WTC11 (cell line): ENCODE data around the gene MAGI3. TPM values are rescaled to one million over a fixed set of nuclear protein-coding genes. Genes with fewer than 3 reads are reported as not detected.

Source experiments
- ATAC-seq: fragments of 200-7000 bp; cut with Tn5 transposase; 2 replicates; pipeline ENCODE4 v1.10.0; 2021; ENCODE audit warnings: mild to moderate bottlenecking, moderate library complexity
- CTCF ChIA-PET: fragments of 300-600 bp; sonication (Branson Sonifier 250); formaldehyde crosslinking; loops from one replicate; lab custom pipeline; 2021; ENCODE audit warnings: antibody characterized with exemption; lab: Charles Lee
- POLR2A ChIA-PET: fragments of 350-600 bp; sonication (Branson Sonifier 250); formaldehyde crosslinking; loops from one replicate; lab custom pipeline; 2021; ENCODE audit warnings: antibody characterized with exemption; lab: Charles Lee
- DNase-seq: peaks from one replicate; pipeline ENCODE4 v3.0.0; 2021; ENCODE audit warnings: low spot score
- H3K27ac Mint-ChIP-seq: 2 replicates; pipeline ENCODE4 v1.8.0; 2021; ENCODE audit warnings: mixed read lengths
- H3K27me3 Mint-ChIP-seq: 2 replicates; pipeline ENCODE4 v1.8.0; 2021; ENCODE audit warnings: low read depth, mild to moderate bottlenecking, moderate library complexity, mixed read lengths
- H3K36me3 Mint-ChIP-seq: 2 replicates; pipeline ENCODE4 v1.8.0; 2021; ENCODE audit warnings: mixed read lengths
- H3K4me1 Mint-ChIP-seq: 2 replicates; pipeline ENCODE4 v1.8.0; 2022; ENCODE audit warnings: mixed read lengths
- H3K4me3 Mint-ChIP-seq: 2 replicates; pipeline ENCODE4 v1.8.0; 2021; ENCODE audit warnings: mild to moderate bottlenecking, moderate library complexity, mixed read lengths
- H3K9me3 Mint-ChIP-seq: 2 replicates; pipeline ENCODE4 v1.8.0; 2021; ENCODE audit warnings: mixed read lengths
- CREM ChIP-seq: sonication (generic); formaldehyde crosslinking; IDR thresholded peaks from 2 replicates; pipeline ENCODE4 v1.8.1; 2022; ENCODE audit warnings: mild to moderate bottlenecking, missing genetic modification reagents, moderate library complexity
- ELF4 ChIP-seq: sonication (generic); formaldehyde crosslinking; IDR thresholded peaks from 2 replicates; pipeline ENCODE4 v1.8.1; 2022; ENCODE audit warnings: low read depth, mild to moderate bottlenecking, moderate library complexity, missing genetic modification reagents
- FOXK1 ChIP-seq: sonication (generic); formaldehyde crosslinking; IDR thresholded peaks from 2 replicates; pipeline ENCODE4 v1.8.0; 2022; ENCODE audit warnings: mild to moderate bottlenecking, moderate library complexity, missing genetic modification reagents
- HMGA2 ChIP-seq: fragments of 250-450 bp; sonication (Bioruptor Pico); IDR thresholded peaks from 2 replicates; pipeline ENCODE4 v1.4.0; 2021; ENCODE audit warnings: mild to moderate bottlenecking, moderate library complexity
- NR3C1 ChIP-seq: sonication (generic); formaldehyde crosslinking; conservative IDR thresholded peaks from 2 replicates; pipeline ENCODE4 v1.8.1; 2023; ENCODE audit warnings: low read depth, mild to moderate bottlenecking, missing genetic modification reagents
- SOX15 ChIP-seq: fragments of 250-450 bp; sonication (Bioruptor Pico); IDR thresholded peaks from 2 replicates; pipeline ENCODE4 v1.9.0; 2021; ENCODE audit warnings: mild to moderate bottlenecking
- TEAD4 ChIP-seq: sonication (generic); formaldehyde crosslinking; IDR thresholded peaks from 2 replicates; pipeline ENCODE4 v1.8.0; 2022; ENCODE audit warnings: mild to moderate bottlenecking, missing genetic modification reagents
- ZMAT4 ChIP-seq: fragments of 250-450 bp; sonication (Bioruptor Pico); IDR thresholded peaks from 2 replicates; pipeline ENCODE4 v1.9.0; 2021; ENCODE audit warnings: mild to moderate bottlenecking
- ZNF219 ChIP-seq: sonication (generic); formaldehyde crosslinking; IDR thresholded peaks from 2 replicates; pipeline ENCODE4 v1.8.0; 2023; ENCODE audit warnings: missing genetic modification reagents, mild to moderate bottlenecking, borderline replicate concordance
- total RNA-seq: library from RNA; stranded (reverse); gene quantifications from 3 replicates; pipeline ENCODE4 v1.2.3, GENCODE V29; 2021
- TF ChIP-seq, protein P1 (sequence below): sonication (generic); formaldehyde crosslinking; IDR thresholded peaks from 2 replicates; pipeline ENCODE4 v1.8.0; 2022; ENCODE audit warnings: mild to moderate bottlenecking, missing genetic modification reagents
- TF ChIP-seq, protein P2 (sequence below): fragments of 200-600 bp; IDR thresholded peaks from 2 replicates; pipeline ENCODE4 v1.8.0; 2022; ENCODE audit warnings: antibody characterized with exemption
- TF ChIP-seq, protein P3 (sequence below): sonication (generic); formaldehyde crosslinking; IDR thresholded peaks from 2 replicates; pipeline ENCODE4 v1.8.1; 2022; ENCODE audit warnings: low read depth, mild to moderate bottlenecking, moderate library complexity, missing genetic modification reagents, borderline replicate concordance
- TF ChIP-seq, protein P4 (sequence below): fragments of 250-450 bp; sonication (Bioruptor Pico); IDR thresholded peaks from 2 replicates; pipeline ENCODE4 v1.9.0; 2021; ENCODE audit warnings: mild to moderate bottlenecking
- TF ChIP-seq, protein P5 (sequence below): sonication (generic); formaldehyde crosslinking; IDR thresholded peaks from 2 replicates; pipeline ENCODE4 v1.8.0; 2022; ENCODE audit warnings: mild to moderate bottlenecking, missing genetic modification reagents
- TF ChIP-seq, protein P6 (sequence below): sonication (generic); formaldehyde crosslinking; IDR thresholded peaks from 2 replicates; pipeline ENCODE4 v1.8.0; 2022; ENCODE audit warnings: missing genetic modification reagents
- TF ChIP-seq, protein P7 (sequence below): sonication (generic); formaldehyde crosslinking; IDR thresholded peaks from 2 replicates; pipeline ENCODE4 v1.8.1; 2022; ENCODE audit warnings: missing genetic modification reagents, borderline replicate concordance
- TF ChIP-seq, protein P8 (sequence below): sonication (generic); formaldehyde crosslinking; conservative IDR thresholded peaks from 2 replicates; pipeline ENCODE4 v1.8.1; 2023; ENCODE audit warnings: mild to moderate bottlenecking, low read depth, missing genetic modification reagents, moderate library complexity

The MAGI3 gene
- total RNA-seq, 1 experiment from 2014 or later: 9.7 TPM

DNA sequence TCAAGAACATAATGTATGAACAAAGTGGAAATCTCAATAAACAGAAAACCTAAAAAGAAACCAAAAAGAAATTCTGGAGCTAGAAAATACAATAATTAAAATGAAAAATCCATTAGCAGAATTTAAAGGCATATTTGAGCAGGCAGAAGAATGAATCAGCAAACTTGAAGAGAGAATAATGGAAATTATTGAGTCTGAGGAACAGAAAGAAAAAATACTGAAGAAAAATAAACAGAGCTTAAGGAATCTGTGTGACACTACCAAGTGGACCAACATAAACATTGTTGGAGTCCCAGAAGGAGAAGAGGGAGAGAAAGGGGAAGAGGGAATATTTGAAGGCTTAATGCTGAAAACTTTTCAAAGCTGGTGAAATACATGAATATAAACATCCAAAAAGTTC lies 54.5 kb downstream of the MAGI3 start:
- CTCF ChIA-PET: no interaction called here

GRCh38 chr1:113451710-113452109 lies 61.4 kb downstream of the MAGI3 start:
- Mint-ChIP-seq H3K36me3 (no peaks in the 10 kb centered on the region), H3K9me3 (peaks cover 12% of the 10 kb centered on the region), H3K27me3 (no peaks in the 10 kb centered on the region), H3K4me3 (no peak overlapping the region), H3K27ac (no peak overlapping the region), H3K4me1 (peaks cover 4% of the 10 kb centered on the region)
- DNase-seq: no peak
- ChIA-PET CTCF (no interaction called here), POLR2A (no interaction called here)
- no peak for ATAC-seq
- TF ChIP-seq, protein P1, sequence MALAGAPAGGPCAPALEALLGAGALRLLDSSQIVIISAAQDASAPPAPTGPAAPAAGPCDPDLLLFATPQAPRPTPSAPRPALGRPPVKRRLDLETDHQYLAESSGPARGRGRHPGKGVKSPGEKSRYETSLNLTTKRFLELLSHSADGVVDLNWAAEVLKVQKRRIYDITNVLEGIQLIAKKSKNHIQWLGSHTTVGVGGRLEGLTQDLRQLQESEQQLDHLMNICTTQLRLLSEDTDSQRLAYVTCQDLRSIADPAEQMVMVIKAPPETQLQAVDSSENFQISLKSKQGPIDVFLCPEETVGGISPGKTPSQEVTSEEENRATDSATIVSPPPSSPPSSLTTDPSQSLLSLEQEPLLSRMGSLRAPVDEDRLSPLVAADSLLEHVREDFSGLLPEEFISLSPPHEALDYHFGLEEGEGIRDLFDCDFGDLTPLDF (CRISPR knock-in tag): no peak
- TF ChIP-seq, protein P2, sequence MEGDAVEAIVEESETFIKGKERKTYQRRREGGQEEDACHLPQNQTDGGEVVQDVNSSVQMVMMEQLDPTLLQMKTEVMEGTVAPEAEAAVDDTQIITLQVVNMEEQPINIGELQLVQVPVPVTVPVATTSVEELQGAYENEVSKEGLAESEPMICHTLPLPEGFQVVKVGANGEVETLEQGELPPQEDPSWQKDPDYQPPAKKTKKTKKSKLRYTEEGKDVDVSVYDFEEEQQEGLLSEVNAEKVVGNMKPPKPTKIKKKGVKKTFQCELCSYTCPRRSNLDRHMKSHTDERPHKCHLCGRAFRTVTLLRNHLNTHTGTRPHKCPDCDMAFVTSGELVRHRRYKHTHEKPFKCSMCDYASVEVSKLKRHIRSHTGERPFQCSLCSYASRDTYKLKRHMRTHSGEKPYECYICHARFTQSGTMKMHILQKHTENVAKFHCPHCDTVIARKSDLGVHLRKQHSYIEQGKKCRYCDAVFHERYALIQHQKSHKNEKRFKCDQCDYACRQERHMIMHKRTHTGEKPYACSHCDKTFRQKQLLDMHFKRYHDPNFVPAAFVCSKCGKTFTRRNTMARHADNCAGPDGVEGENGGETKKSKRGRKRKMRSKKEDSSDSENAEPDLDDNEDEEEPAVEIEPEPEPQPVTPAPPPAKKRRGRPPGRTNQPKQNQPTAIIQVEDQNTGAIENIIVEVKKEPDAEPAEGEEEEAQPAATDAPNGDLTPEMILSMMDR: no peak
- TF ChIP-seq, protein P3, sequence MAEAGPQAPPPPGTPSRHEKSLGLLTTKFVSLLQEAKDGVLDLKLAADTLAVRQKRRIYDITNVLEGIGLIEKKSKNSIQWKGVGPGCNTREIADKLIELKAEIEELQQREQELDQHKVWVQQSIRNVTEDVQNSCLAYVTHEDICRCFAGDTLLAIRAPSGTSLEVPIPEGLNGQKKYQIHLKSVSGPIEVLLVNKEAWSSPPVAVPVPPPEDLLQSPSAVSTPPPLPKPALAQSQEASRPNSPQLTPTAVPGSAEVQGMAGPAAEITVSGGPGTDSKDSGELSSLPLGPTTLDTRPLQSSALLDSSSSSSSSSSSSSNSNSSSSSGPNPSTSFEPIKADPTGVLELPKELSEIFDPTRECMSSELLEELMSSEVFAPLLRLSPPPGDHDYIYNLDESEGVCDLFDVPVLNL: no peak
- TF ChIP-seq, protein P4, sequence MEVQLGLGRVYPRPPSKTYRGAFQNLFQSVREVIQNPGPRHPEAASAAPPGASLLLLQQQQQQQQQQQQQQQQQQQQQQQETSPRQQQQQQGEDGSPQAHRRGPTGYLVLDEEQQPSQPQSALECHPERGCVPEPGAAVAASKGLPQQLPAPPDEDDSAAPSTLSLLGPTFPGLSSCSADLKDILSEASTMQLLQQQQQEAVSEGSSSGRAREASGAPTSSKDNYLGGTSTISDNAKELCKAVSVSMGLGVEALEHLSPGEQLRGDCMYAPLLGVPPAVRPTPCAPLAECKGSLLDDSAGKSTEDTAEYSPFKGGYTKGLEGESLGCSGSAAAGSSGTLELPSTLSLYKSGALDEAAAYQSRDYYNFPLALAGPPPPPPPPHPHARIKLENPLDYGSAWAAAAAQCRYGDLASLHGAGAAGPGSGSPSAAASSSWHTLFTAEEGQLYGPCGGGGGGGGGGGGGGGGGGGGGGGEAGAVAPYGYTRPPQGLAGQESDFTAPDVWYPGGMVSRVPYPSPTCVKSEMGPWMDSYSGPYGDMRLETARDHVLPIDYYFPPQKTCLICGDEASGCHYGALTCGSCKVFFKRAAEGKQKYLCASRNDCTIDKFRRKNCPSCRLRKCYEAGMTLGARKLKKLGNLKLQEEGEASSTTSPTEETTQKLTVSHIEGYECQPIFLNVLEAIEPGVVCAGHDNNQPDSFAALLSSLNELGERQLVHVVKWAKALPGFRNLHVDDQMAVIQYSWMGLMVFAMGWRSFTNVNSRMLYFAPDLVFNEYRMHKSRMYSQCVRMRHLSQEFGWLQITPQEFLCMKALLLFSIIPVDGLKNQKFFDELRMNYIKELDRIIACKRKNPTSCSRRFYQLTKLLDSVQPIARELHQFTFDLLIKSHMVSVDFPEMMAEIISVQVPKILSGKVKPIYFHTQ (CRISPR knock-in tag): no peak
- no peak for TF ChIP-seq HMGA2 (CRISPR knock-in tag)
- TF ChIP-seq NR3C1: no peak
- TF ChIP-seq, protein P5, sequence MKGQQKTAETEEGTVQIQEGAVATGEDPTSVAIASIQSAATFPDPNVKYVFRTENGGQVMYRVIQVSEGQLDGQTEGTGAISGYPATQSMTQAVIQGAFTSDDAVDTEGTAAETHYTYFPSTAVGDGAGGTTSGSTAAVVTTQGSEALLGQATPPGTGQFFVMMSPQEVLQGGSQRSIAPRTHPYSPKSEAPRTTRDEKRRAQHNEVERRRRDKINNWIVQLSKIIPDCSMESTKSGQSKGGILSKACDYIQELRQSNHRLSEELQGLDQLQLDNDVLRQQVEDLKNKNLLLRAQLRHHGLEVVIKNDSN (CRISPR knock-in tag): no peak
- TF ChIP-seq, protein P6, sequence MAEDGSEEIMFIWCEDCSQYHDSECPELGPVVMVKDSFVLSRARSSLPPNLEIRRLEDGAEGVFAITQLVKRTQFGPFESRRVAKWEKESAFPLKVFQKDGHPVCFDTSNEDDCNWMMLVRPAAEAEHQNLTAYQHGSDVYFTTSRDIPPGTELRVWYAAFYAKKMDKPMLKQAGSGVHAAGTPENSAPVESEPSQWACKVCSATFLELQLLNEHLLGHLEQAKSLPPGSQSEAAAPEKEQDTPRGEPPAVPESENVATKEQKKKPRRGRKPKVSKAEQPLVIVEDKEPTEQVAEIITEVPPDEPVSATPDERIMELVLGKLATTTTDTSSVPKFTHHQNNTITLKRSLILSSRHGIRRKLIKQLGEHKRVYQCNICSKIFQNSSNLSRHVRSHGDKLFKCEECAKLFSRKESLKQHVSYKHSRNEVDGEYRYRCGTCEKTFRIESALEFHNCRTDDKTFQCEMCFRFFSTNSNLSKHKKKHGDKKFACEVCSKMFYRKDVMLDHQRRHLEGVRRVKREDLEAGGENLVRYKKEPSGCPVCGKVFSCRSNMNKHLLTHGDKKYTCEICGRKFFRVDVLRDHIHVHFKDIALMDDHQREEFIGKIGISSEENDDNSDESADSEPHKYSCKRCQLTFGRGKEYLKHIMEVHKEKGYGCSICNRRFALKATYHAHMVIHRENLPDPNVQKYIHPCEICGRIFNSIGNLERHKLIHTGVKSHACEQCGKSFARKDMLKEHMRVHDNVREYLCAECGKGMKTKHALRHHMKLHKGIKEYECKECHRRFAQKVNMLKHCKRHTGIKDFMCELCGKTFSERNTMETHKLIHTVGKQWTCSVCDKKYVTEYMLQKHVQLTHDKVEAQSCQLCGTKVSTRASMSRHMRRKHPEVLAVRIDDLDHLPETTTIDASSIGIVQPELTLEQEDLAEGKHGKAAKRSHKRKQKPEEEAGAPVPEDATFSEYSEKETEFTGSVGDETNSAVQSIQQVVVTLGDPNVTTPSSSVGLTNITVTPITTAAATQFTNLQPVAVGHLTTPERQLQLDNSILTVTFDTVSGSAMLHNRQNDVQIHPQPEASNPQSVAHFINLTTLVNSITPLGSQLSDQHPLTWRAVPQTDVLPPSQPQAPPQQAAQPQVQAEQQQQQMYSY (CRISPR knock-in tag): no peak
- TF ChIP-seq CREM: no peak

More for the DNA sequence above, 54.5 kb downstream of the MAGI3 start:
- Mint-ChIP-seq H3K36me3 (peaks cover 10% of the 10 kb centered on the region), H3K4me3 (no peak overlapping the region), H3K27ac (no peak overlapping the region)
- POLR2A ChIA-PET: no interaction called here
- TF ChIP-seq, protein P7, sequence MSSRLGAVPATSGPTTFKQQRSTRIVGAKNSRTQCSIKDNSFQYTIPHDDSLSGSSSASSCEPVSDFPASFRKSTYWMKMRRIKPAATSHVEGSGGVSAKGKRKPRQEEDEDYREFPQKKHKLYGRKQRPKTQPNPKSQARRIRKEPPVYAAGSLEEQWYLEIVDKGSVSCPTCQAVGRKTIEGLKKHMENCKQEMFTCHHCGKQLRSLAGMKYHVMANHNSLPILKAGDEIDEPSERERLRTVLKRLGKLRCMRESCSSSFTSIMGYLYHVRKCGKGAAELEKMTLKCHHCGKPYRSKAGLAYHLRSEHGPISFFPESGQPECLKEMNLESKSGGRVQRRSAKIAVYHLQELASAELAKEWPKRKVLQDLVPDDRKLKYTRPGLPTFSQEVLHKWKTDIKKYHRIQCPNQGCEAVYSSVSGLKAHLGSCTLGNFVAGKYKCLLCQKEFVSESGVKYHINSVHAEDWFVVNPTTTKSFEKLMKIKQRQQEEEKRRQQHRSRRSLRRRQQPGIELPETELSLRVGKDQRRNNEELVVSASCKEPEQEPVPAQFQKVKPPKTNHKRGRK (CRISPR knock-in tag): no peak
- TF ChIP-seq ELF4 (CRISPR knock-in tag) (no peak), SOX15 (no peak), TEAD4 (CRISPR knock-in tag) (no peak), ZMAT4 (CRISPR knock-in tag) (no peak), FOXK1 (CRISPR knock-in tag) (no peak), ZNF219 (CRISPR knock-in tag) (no peak)
- TF ChIP-seq, protein P8, sequence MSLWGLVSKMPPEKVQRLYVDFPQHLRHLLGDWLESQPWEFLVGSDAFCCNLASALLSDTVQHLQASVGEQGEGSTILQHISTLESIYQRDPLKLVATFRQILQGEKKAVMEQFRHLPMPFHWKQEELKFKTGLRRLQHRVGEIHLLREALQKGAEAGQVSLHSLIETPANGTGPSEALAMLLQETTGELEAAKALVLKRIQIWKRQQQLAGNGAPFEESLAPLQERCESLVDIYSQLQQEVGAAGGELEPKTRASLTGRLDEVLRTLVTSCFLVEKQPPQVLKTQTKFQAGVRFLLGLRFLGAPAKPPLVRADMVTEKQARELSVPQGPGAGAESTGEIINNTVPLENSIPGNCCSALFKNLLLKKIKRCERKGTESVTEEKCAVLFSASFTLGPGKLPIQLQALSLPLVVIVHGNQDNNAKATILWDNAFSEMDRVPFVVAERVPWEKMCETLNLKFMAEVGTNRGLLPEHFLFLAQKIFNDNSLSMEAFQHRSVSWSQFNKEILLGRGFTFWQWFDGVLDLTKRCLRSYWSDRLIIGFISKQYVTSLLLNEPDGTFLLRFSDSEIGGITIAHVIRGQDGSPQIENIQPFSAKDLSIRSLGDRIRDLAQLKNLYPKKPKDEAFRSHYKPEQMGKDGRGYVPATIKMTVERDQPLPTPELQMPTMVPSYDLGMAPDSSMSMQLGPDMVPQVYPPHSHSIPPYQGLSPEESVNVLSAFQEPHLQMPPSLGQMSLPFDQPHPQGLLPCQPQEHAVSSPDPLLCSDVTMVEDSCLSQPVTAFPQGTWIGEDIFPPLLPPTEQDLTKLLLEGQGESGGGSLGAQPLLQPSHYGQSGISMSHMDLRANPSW (CRISPR knock-in tag): no peak
- TF ChIP-seq, all 79 proteins: peak for 0
- ATAC-seq (no peak), DNase-seq (no peak)
- peaks cover 17% of the 10 kb centered on the region for H3K4me1 Mint-ChIP-seq
- H3K9me3 Mint-ChIP-seq: peaks cover 21% of the 10 kb centered on the region
- H3K27me3 Mint-ChIP-seq: no peaks in the 10 kb centered on the region
